HG02884 (cell line): ENCODE results near the gene PTPRG.

Experiments used
- ATAC-seq: cut with Tn5 transposase; IDR thresholded peaks from one replicate; pipeline ENCODE4 v1.9.1; 2021; ENCODE audit warnings: mild to moderate bottlenecking, moderate library complexity; ENCODE audit not compliant: unreplicated experiment

Gene PTPRG

GRCh38 chr3:62238431-62238830, 677.1 kb downstream of the PTPRG start:
- ATAC-seq, result no peak

- ATAC-seq, result no peak
These were observed 679.9 kb downstream of the PTPRG start for GRCh38 chr3:62241279-62241678.

GRCh38 chr3:62242831-62243509, 681.6 kb downstream of the PTPRG start:
- no peak for ATAC-seq

- ATAC-seq, result no peak
These were observed 684.7 kb downstream of the PTPRG start for GRCh38 chr3:62246094-62246493.

- ATAC-seq, result no peak
These were observed 685.6 kb downstream of the PTPRG start for GRCh38 chr3:62246985-62247384.

GRCh38 chr3:62248734-62249483, 687.5 kb downstream of the PTPRG start:
- no peak for ATAC-seq

- no peak for ATAC-seq
These were observed 688.1 kb downstream of the PTPRG start for GRCh38 chr3:62249484-62249776.

GRCh38 chr3:62249855-62250543, 688.6 kb downstream of the PTPRG start:
- ATAC-seq, result no peak

- no peak for ATAC-seq
These were observed 691.2 kb downstream of the PTPRG start for GRCh38 chr3:62252438-62253157.

GRCh38 chr3:62253971-62254370, 692.6 kb downstream of the PTPRG start:
- ATAC-seq, result no peak

GRCh38 chr3:62255758-62256157, 694.4 kb downstream of the PTPRG start:
- no peak for ATAC-seq

GRCh38 chr3:62259924-62260323, 698.6 kb downstream of the PTPRG start:
- ATAC-seq, result no peak

- no peak for ATAC-seq
These were observed 699.3 kb downstream of the PTPRG start for GRCh38 chr3:62260655-62261054.

GRCh38 chr3:62261121-62261520, 699.8 kb downstream of the PTPRG start:
- ATAC-seq, result no peak

GRCh38 chr3:62261736-62262135, 700.4 kb downstream of the PTPRG start:
- ATAC-seq, result no peak

GRCh38 chr3:62265528-62265927, 704.2 kb downstream of the PTPRG start:
- no peak for ATAC-seq

- ATAC-seq, result no peak
These were observed 705.4 kb downstream of the PTPRG start for GRCh38 chr3:62266668-62267283.

GRCh38 chr3:62276658-62277180, 715.3 kb downstream of the PTPRG start:
- ATAC-seq, result no peak

- ATAC-seq, result no peak
These were observed 716.1 kb downstream of the PTPRG start for GRCh38 chr3:62277450-62277849.

- no peak for ATAC-seq
These were observed 716.6 kb downstream of the PTPRG start for GRCh38 chr3:62277986-62278385.

GRCh38 chr3:62281726-62282125, 720.4 kb downstream of the PTPRG start:
- ATAC-seq, result no peak
